CD4-positive, alpha-beta T cell (primary cell): ENCODE data around the gene VAT1L. TPM values are rescaled to one million over a fixed set of nuclear protein-coding genes. Genes with fewer than 3 reads are reported as not detected.

Experiments
- ATAC-seq: fragments of 200-7000 bp; cut with Tn5 transposase; one replicate; pipeline ENCODE4 v1.10.0; 2022; ENCODE audit warnings: mild to moderate bottlenecking; ENCODE audit not compliant: poor library complexity
- CTCF ChIA-PET: fragments of 350-600 bp; sonication (Branson Sonifier 250); formaldehyde crosslinking; loops from one replicate; lab custom pipeline; 2021; ENCODE audit warnings: antibody characterized with exemption, inconsistent platforms; lab: Charles Lee
- POLR2A ChIA-PET: fragments of 350-600 bp; sonication (Branson Sonifier 250); formaldehyde crosslinking; loops from one replicate; lab custom pipeline; 2021; ENCODE audit warnings: antibody characterized with exemption, inconsistent platforms; lab: Charles Lee
- DNase-seq, 14 experiments: peaks; one replicate each; pipeline ENCODE4 v3.0.0-alpha.2; 2013 to 2020; ENCODE audit warnings: mixed read lengths in 2 of 14
- H3K27ac ChIP-seq, 2 donors: one replicate each; pipeline versions ENCODE4 v1.5.1 to v1.7.0; 2013; ENCODE audit warnings: low read length in 2 of 2, low read depth in 1 of 2, mild to moderate bottlenecking in 1 of 2
- H3K27me3 ChIP-seq, 2 experiments: 1 replicate in 1 of 2; 2 replicates in 1 of 2; pipeline versions ENCODE4 v1.6.1 to v1.7.0; 2013; ENCODE audit warnings: low read length in 2 of 2, control low read depth in 1 of 2, mild to moderate bottlenecking in 1 of 2, moderate library complexity in 1 of 2; ENCODE audit not compliant: insufficient read depth in 2 of 2, control insufficient read depth in 1 of 2
- H3K36me3 ChIP-seq: one replicate; pipeline ENCODE4 v1.6.1; 2013; ENCODE audit warnings: low read length, control low read depth; ENCODE audit not compliant: insufficient read depth
- H3K4me1 ChIP-seq: one replicate; pipeline ENCODE4 v1.6.1; 2013; ENCODE audit warnings: low read length, control low read depth; ENCODE audit not compliant: insufficient read depth
- H3K4me3 ChIP-seq: one replicate; pipeline ENCODE4 v1.5.1; 2013; ENCODE audit warnings: mild to moderate bottlenecking, low read length, moderate library complexity
- H3K9me3 ChIP-seq, 2 experiments: 1 replicate in 1 of 2; 2 replicates in 1 of 2; pipeline versions ENCODE4 v1.6.1 to v1.7.0; 2013; ENCODE audit warnings: low read length in 2 of 2, mild to moderate bottlenecking in 2 of 2, control low read depth in 1 of 2, moderate library complexity in 1 of 2; ENCODE audit not compliant: control insufficient read depth in 1 of 2, insufficient read depth in 1 of 2
- H3K27ac Mint-ChIP-seq: one replicate; pipeline ENCODE4 v1.8.0; 2020; ENCODE audit warnings: mixed read lengths
- H3K27me3 Mint-ChIP-seq: one replicate; pipeline ENCODE4 v1.8.0; 2021; ENCODE audit warnings: mixed read lengths
- H3K36me3 Mint-ChIP-seq: one replicate; pipeline ENCODE4 v1.8.0; 2021; ENCODE audit warnings: low read depth, mixed read lengths
- H3K4me1 Mint-ChIP-seq: one replicate; pipeline ENCODE4 v1.8.0; 2021; ENCODE audit warnings: low read depth, mixed read lengths
- H3K4me3 Mint-ChIP-seq: one replicate; pipeline ENCODE4 v1.8.0; 2020; ENCODE audit warnings: mild to moderate bottlenecking, mixed read lengths
- H3K9me3 Mint-ChIP-seq: one replicate; pipeline ENCODE4 v1.8.0; 2020; ENCODE audit warnings: mixed read lengths
- CTCF ChIP-seq: fragments of 200-600 bp; IDR thresholded peaks from one replicate; pipeline ENCODE4 v1.8.0; 2022; ENCODE audit warnings: antibody characterized with exemption, mild to moderate bottlenecking
- intact Hi-C, 2 experiments: fragments of 100-400 bp; cut with DNase I in 1 of 2; cut with micrococcal nuclease in 1 of 2; formaldehyde crosslinking; loops; one replicate each; pipeline versions ENCODE4 v1.15.1 to v1.9.0; 2023 to 2025; cut with DNase I, micrococcal nuclease
- total RNA-seq, 174 experiments: library from RNA in 2 of 174; stranded (reverse) in 2 of 174; gene quantifications; one replicate each; pipeline ENCODE4 v1.2.3 and lab custom pipeline; 2021 to 2026

Gene VAT1L
- total RNA-seq, 2 experiments from 2014 or later: not detected

GRCh38 chr16:77820340-77820739 is 32.0 kb downstream of the VAT1L start:
- intact Hi-C loops: no loop called here
- H3K4me1 Mint-ChIP-seq: no peaks in the 10 kb centered on the region
- Histone ChIP-seq H3K9me3 (no peaks in the 10 kb centered on the region), H3K27ac (no peak overlapping the region), H3K4me3 (no peak overlapping the region), H3K4me1 (no peaks in the 10 kb centered on the region), H3K36me3 (no peaks in the 10 kb centered on the region), H3K27me3 (peaks cover 0 to 9% of the 10 kb centered on the region in 2 experiments)
- H3K36me3 Mint-ChIP-seq: no peaks in the 10 kb centered on the region
- POLR2A ChIA-PET: no interaction called here
- CTCF ChIA-PET: no interaction called here
- ATAC-seq (no peak), DNase-seq (no peak)
- H3K4me3 Mint-ChIP-seq: no peak overlapping the region
- H3K27ac Mint-ChIP-seq: no peak overlapping the region
- no peaks in the 10 kb centered on the region for H3K9me3 Mint-ChIP-seq
- peaks cover 35% of the 10 kb centered on the region for H3K27me3 Mint-ChIP-seq
- no peak for TF ChIP-seq CTCF

- Mint-ChIP-seq H3K36me3 (no peaks in the 10 kb centered on the region), H3K4me1 (no peaks in the 10 kb centered on the region), H3K4me3 (no peak overlapping the region), H3K27ac (no peak overlapping the region), H3K9me3 (no peaks in the 10 kb centered on the region), H3K27me3 (peaks cover 28% of the 10 kb centered on the region)
- ATAC-seq (no peak), DNase-seq (no peak)
- intact Hi-C loops: no loop called here
- ChIA-PET CTCF (no interaction called here), POLR2A (no interaction called here)
- Histone ChIP-seq H3K27me3 (peaks cover 0 to 4% of the 10 kb centered on the region in 2 experiments), H3K36me3 (no peaks in the 10 kb centered on the region), H3K9me3 (no peaks in the 10 kb centered on the region), H3K4me3 (no peak overlapping the region), H3K4me1 (no peaks in the 10 kb centered on the region), H3K27ac (no peak overlapping the region)
- TF ChIP-seq CTCF: no peak
Measured at GRCh38 chr16:77822661-77823060, 34.3 kb downstream of the VAT1L start.

- ChIA-PET CTCF (no interaction called here), POLR2A (no interaction called here)
- H3K4me1 Mint-ChIP-seq: no peaks in the 10 kb centered on the region
- peaks cover 28% of the 10 kb centered on the region for H3K27me3 Mint-ChIP-seq
- H3K4me3 Mint-ChIP-seq: no peak overlapping the region
- ATAC-seq: no peak
- H3K9me3 Mint-ChIP-seq: no peaks in the 10 kb centered on the region
- no peak for TF ChIP-seq CTCF
- intact Hi-C loops: no loop called here
- Histone ChIP-seq H3K27ac (no peak overlapping the region), H3K27me3 (peaks cover 0 to 4% of the 10 kb centered on the region in 2 experiments), H3K4me3 (no peak overlapping the region), H3K4me1 (no peaks in the 10 kb centered on the region), H3K36me3 (no peaks in the 10 kb centered on the region), H3K9me3 (no peaks in the 10 kb centered on the region)
- H3K36me3 Mint-ChIP-seq: no peaks in the 10 kb centered on the region
- no peak for DNase-seq
- H3K27ac Mint-ChIP-seq: no peak overlapping the region
Measured at GRCh38 chr16:77823067-77823466, 34.7 kb downstream of the VAT1L start.
